Measurements from ENCODE around the gene MAP4. TPM values are rescaled to one million over a fixed set of nuclear protein-coding genes. Genes with fewer than 3 reads are reported as not detected.

Gene MAP4
- total RNA-seq, 4 donors from 2014 or later: 55.0 to 171 (median 89.3) TPM

DNA sequence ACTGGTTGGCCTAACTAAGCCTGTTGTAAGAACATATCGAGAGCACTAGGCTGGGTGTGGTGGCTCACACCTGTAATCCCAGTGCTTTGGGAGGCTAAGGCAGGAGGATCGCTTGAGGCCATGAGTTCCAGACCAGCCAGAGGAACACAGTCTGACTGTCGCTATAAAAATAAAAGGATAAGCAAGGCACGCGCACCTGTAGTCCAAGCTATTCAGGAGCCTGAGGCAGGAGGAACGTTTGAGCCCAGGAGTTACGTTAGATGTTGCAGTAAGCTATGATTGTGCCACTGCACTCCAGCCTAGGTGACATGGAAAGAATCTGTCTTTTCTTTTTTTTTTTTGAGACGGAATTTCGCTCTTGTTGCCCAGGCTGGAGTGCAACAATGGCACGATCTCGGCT lies 24.9 kb downstream of the MAP4 start:
- no peaks in the 10 kb centered on the region for H3K27me3 ChIP-seq
- TF ChIP-seq, protein P1, sequence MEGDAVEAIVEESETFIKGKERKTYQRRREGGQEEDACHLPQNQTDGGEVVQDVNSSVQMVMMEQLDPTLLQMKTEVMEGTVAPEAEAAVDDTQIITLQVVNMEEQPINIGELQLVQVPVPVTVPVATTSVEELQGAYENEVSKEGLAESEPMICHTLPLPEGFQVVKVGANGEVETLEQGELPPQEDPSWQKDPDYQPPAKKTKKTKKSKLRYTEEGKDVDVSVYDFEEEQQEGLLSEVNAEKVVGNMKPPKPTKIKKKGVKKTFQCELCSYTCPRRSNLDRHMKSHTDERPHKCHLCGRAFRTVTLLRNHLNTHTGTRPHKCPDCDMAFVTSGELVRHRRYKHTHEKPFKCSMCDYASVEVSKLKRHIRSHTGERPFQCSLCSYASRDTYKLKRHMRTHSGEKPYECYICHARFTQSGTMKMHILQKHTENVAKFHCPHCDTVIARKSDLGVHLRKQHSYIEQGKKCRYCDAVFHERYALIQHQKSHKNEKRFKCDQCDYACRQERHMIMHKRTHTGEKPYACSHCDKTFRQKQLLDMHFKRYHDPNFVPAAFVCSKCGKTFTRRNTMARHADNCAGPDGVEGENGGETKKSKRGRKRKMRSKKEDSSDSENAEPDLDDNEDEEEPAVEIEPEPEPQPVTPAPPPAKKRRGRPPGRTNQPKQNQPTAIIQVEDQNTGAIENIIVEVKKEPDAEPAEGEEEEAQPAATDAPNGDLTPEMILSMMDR (IDR thresholded peaks at IDR 0.05): no peak
- no peak for TF ChIP-seq POLR2A (IDR thresholded peaks at IDR 0.05)
- no peak for DNase-seq
- no peaks in the 10 kb centered on the region for H3K9me3 ChIP-seq
- peaks cover 0 to 8% (median 0%) of the 10 kb centered on the region in 3 donors for H3K36me3 ChIP-seq
- H3K4me1 ChIP-seq: no peaks in the 10 kb centered on the region
- no peak overlapping the region for H3K4me3 ChIP-seq
- H3K27ac ChIP-seq: no peak overlapping the region

DNA sequence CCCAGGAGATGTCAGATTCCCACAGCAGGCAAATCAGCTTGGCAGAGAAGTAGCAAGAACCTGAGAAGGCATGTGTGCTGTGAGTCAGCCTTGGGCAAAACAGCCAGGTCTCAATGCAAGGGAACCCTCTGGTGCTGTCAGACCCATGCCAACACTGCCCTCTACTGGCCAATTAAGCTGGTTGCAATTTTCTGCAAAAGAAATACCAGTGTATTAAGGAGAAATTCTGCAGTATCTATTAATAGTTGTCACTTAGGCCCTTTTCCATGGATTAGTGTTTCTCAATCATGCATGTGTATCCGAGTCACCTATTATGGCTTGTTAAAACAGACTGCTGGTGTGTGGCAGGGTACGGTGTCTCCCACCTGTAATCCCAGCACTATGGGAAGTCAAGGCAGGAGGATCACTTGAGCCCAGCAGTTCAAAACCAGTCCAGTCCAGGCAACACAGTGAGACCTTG lies 26.2 kb downstream of the MAP4 start:
- H3K9me3 ChIP-seq: no peaks in the 10 kb centered on the region
- peaks cover 0 to 8% (median 0%) of the 10 kb centered on the region in 3 donors for H3K36me3 ChIP-seq
- H3K4me1 ChIP-seq: no peaks in the 10 kb centered on the region
- DNase-seq: peak; percentile 54 to 87 (median 59)
- H3K27me3 ChIP-seq: no peaks in the 10 kb centered on the region
- TF ChIP-seq POLR2A (IDR thresholded peaks at IDR 0.05): no peak
- TF ChIP-seq, protein P1 (IDR thresholded peaks at IDR 0.05): peak; percentile 67 to 93 (median 90)
- H3K27ac ChIP-seq: no peak overlapping the region
- no peak overlapping the region for H3K4me3 ChIP-seq

DNA sequence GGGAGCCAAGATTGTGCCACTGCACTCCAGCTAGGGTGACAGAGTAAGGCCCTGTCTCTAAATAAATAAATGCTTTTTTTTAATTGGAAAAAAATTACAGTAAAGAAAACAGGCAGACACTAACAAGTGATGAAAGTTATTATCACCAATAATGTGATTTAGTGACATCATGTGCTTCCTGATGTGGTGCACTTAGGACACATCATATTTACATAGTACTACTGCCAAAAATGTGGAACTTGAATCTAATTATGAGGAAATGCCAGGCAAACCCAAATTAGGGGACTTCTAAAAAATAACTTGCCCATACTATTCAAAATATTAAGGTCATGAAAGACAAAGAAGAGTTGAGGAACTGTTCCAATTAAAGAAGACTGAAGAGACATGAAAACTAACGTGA lies 30.8 kb downstream of the MAP4 start:
- no peaks in the 10 kb centered on the region for H3K36me3 ChIP-seq
- DNase-seq: no peak
- no peaks in the 10 kb centered on the region for H3K27me3 ChIP-seq
- H3K9me3 ChIP-seq: no peaks in the 10 kb centered on the region
- TF ChIP-seq POLR2A (IDR thresholded peaks at IDR 0.05): no peak
- TF ChIP-seq, protein P1 (IDR thresholded peaks at IDR 0.05): no peak
- no peaks in the 10 kb centered on the region for H3K4me1 ChIP-seq
- no peak overlapping the region for H3K27ac ChIP-seq
- no peak overlapping the region for H3K4me3 ChIP-seq

DNA sequence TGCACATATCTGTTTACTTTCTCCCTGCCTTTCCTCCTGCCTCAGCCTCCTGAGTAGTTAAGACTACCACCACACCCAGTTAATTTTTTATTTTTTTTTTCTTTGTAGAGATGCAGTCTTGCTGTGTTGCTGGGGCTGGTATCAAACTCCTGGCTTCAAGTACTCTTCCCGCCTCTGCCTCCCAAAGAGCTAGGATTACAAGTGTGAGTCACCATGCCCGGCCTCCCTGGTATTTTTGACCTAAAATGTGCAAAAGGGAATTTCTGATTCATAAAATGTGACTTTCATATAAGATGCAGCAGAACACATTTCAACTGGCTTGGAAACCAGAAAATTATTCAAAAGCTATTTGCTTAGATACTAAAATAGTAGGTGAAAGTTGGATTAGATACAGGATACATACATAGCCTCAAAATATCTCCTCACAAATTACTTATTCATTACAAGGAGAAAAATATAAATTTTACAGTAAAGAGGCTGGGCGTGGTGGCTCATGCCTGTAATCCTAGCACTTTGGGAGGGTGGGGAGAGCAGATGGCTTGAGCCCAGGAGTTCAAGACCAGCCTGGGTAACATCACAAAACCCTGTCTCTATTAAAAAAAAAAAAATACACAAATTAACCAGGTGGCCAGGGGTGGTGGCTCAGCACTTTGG lies 32.0 kb downstream of the MAP4 start:
- no peak for TF ChIP-seq POLR2A (IDR thresholded peaks at IDR 0.05)
- TF ChIP-seq, protein P1 (IDR thresholded peaks at IDR 0.05): no peak
- H3K9me3 ChIP-seq: no peaks in the 10 kb centered on the region
- H3K36me3 ChIP-seq: no peaks in the 10 kb centered on the region
- H3K27me3 ChIP-seq: no peaks in the 10 kb centered on the region
- no peaks in the 10 kb centered on the region for H3K4me1 ChIP-seq
- no peak for DNase-seq
- H3K27ac ChIP-seq: no peak overlapping the region
- no peak overlapping the region for H3K4me3 ChIP-seq

DNA sequence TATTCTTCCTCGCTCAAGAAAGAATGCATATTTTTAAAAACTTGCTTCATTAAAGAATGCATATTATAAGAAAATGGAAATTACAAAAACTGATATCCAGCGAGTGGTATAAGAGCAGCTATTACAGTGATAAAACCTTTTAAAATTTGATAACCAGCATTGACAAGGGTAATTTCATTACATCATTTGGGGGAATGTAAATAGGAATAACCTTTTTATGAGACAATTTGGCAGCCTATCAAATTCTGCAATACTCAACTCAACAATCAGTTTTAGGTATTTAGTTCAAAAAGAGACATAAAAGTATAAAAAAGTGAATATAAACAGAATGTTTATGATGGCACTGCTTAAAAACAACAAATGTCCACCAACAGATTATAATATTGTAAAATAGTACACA lies 35.4 kb downstream of the MAP4 start:
- no peak for TF ChIP-seq POLR2A (IDR thresholded peaks at IDR 0.05)
- TF ChIP-seq, protein P1 (IDR thresholded peaks at IDR 0.05): no peak
- H3K27ac ChIP-seq: no peak overlapping the region
- no peaks in the 10 kb centered on the region for H3K4me1 ChIP-seq
- no peak overlapping the region for H3K4me3 ChIP-seq
- H3K9me3 ChIP-seq: no peaks in the 10 kb centered on the region
- DNase-seq: no peak
- H3K27me3 ChIP-seq: no peaks in the 10 kb centered on the region
- no peaks in the 10 kb centered on the region for H3K36me3 ChIP-seq

All from Peyer's patch (tissue), 4 donors.